A549 (cell line): ENCODE data around the gene PCNX4. TPM values are rescaled to one million over a fixed set of nuclear protein-coding genes. Genes with fewer than 3 reads are reported as not detected.

Experiments used
- ATAC-seq, 2 experiments: fragments of 200-7000 bp in 1 of 2; fragments of >200 bp in 1 of 2; cut with Nextera tagmentation in 1 of 2; cut with Tn5 transposase in 1 of 2; 3 replicates each; pipeline versions ENCODE4 v1.8.0 to v1.9.1; 2018 to 2020; ENCODE audit warnings: mild to moderate bottlenecking in 1 of 2, moderate library complexity in 1 of 2
- CTCF ChIA-PET: fragments of 300-600 bp; sonication (Branson Sonifier 250); formaldehyde crosslinking; extraction: SDS; loops from one replicate; lab custom pipeline; 2021; ENCODE audit warnings: antibody characterized with exemption, inconsistent platforms; lab: Yijun Ruan, JAX
- POLR2A ChIA-PET: fragments of 350-600 bp; formaldehyde crosslinking; extraction: SDS; loops from one replicate; lab custom pipeline; 2021; ENCODE audit warnings: antibody characterized with exemption, inconsistent platforms; lab: Yijun Ruan, JAX
- DNase-seq, 2 experiments: peaks; one replicate each; pipeline versions ENCODE4 v3.0.0 to v3.0.0-alpha.2; 2011 to 2016; ENCODE audit warnings: low read depth in 1 of 2, low spot score in 1 of 2
- FAIRE-seq: peaks from 2 replicates; lab custom pipeline; 2011; peaks lifted over from hg19 to GRCh38; lab: Jason Lieb, UNC
- H3K27ac ChIP-seq, 2 experiments: fragments of >200 bp; sonication (Bioruptor Twin); formaldehyde crosslinking; 3 replicates each; pipeline ENCODE4 v1.5.1; 2016 to 2017
- H3K4me1 ChIP-seq: fragments of >200 bp; sonication (Bioruptor Twin); formaldehyde crosslinking; 3 replicates; pipeline ENCODE4 v1.6.1; 2016
- H3K4me2 ChIP-seq: fragments of >200 bp; sonication (Bioruptor Twin); formaldehyde crosslinking; 3 replicates; pipeline ENCODE4 v1.6.1; 2016
- H3K4me3 ChIP-seq: fragments of >200 bp; sonication (Bioruptor Twin); formaldehyde crosslinking; 3 replicates; pipeline ENCODE4 v1.5.1; 2016
- H3K9me3 ChIP-seq: fragments of >200 bp; sonication (Bioruptor Twin); formaldehyde crosslinking; 3 replicates; pipeline ENCODE4 v1.6.1; 2016
- CBX2 ChIP-seq: fragments of 200-600 bp; sonication (generic); IDR thresholded peaks from 2 replicates; pipeline ENCODE4 v1.6.1; 2016; ENCODE audit warnings: low read depth, mild to moderate bottlenecking, borderline replicate concordance
- CBX8 ChIP-seq: fragments of 200-600 bp; sonication (generic); IDR thresholded peaks from 2 replicates; pipeline ENCODE4 v1.6.1; 2016
- CEBPB ChIP-seq, 2 experiments: fragments of >200 bp in 1 of 2; sonication (Bioruptor Twin) in 1 of 2; formaldehyde crosslinking in 1 of 2; IDR thresholded peaks; 2 replicates each; pipeline ENCODE4 v1.6.1; 2012 to 2016
- CHD4 ChIP-seq: fragments of 200-600 bp; sonication (generic); IDR thresholded peaks from 2 replicates; pipeline ENCODE4 v1.6.1; 2016; ENCODE audit warnings: antibody characterized with exemption, mild to moderate bottlenecking, borderline replicate concordance
- EHF ChIP-seq: fragments of 250-450 bp; sonication (Bioruptor Pico); IDR thresholded peaks from 2 replicates; pipeline ENCODE4 v1.5.0; 2020; ENCODE audit warnings: mild to moderate bottlenecking
- EP300 ChIP-seq, 2 experiments: fragments of >200 bp; sonication (Bioruptor Twin); formaldehyde crosslinking; IDR thresholded peaks; 2 replicates in 1 of 2; 3 replicates in 1 of 2; pipeline ENCODE4 v1.6.1; 2016 to 2017
- FOSL2 ChIP-seq, 2 experiments: fragments of 450-650 bp in 1 of 2; fragments of >200 bp in 1 of 2; sonication (Bioruptor Twin) in 1 of 2; formaldehyde crosslinking; IDR thresholded peaks; 2 replicates each; pipeline versions ENCODE4 v1.5.0 to v1.6.1; 2016 to 2020; ENCODE audit warnings: mild to moderate bottlenecking in 1 of 2, moderate library complexity in 1 of 2
- HDAC2 ChIP-seq: fragments of 200-600 bp; sonication (generic); IDR thresholded peaks from 2 replicates; pipeline ENCODE4 v1.6.1; 2016
- KDM5A ChIP-seq: fragments of 200-600 bp; sonication (generic); IDR thresholded peaks from 2 replicates; pipeline ENCODE4 v1.6.1; 2016; ENCODE audit warnings: antibody characterized with exemption, mild to moderate bottlenecking
- MAZ ChIP-seq: fragments of 150-350 bp; IDR thresholded peaks from 2 replicates; pipeline ENCODE4 v1.6.1; 2014; ENCODE audit warnings: antibody characterized with exemption, low read depth, low read length, borderline replicate concordance
- MYC ChIP-seq: IDR thresholded peaks from 2 replicates; pipeline ENCODE4 v1.6.1; 2012; ENCODE audit warnings: mild to moderate bottlenecking, inconsistent platforms, low read length, improper control_type of control experiment, borderline replicate concordance
- POLR2AphosphoS2 ChIP-seq: conservative IDR thresholded peaks from 2 replicates; pipeline ENCODE4 v1.6.1; 2012; ENCODE audit warnings: low read length, improper control_type of control experiment, inconsistent platforms
- RAD21 ChIP-seq, 2 experiments: fragments of >200 bp in 1 of 2; sonication (Bioruptor Twin) in 1 of 2; formaldehyde crosslinking in 1 of 2; IDR thresholded peaks in 1 of 2; conservative IDR thresholded peaks in 1 of 2; 2 replicates in 1 of 2; 3 replicates in 1 of 2; pipeline ENCODE4 v1.6.1; 2012 to 2018; ENCODE audit warnings: inconsistent platforms in 1 of 2
- RARB ChIP-seq: fragments of 250-450 bp; sonication (Bioruptor Pico); IDR thresholded peaks from 2 replicates; pipeline ENCODE4 v1.8.0; 2021; ENCODE audit warnings: mild to moderate bottlenecking, moderate library complexity
- RCOR1 ChIP-seq: fragments of 150-350 bp; IDR thresholded peaks from 2 replicates; pipeline ENCODE4 v1.6.1; 2014; ENCODE audit warnings: antibody characterized with exemption, low read length, low read depth
- RFX5 ChIP-seq: fragments of 450-650 bp; IDR thresholded peaks from 2 replicates; pipeline ENCODE4 v1.7.1; 2014; ENCODE audit warnings: antibody characterized with exemption, mild to moderate bottlenecking, moderate library complexity
- SMC3 ChIP-seq: fragments of >200 bp; sonication (Bioruptor Twin); formaldehyde crosslinking; IDR thresholded peaks from 3 replicates; pipeline ENCODE4 v1.6.1; 2018; ENCODE audit warnings: inconsistent platforms
- SREBF2 ChIP-seq: fragments of 450-650 bp; IDR thresholded peaks from 2 replicates; pipeline ENCODE4 v1.6.1; 2014; ENCODE audit warnings: mild to moderate bottlenecking, moderate library complexity
- ZFP36 ChIP-seq: fragments of 450-650 bp; IDR thresholded peaks from 2 replicates; pipeline ENCODE4 v1.6.1; 2014; ENCODE audit warnings: borderline replicate concordance; ENCODE audit not compliant: partially characterized antibody
- WGBS: methylation state at CpG from one replicate; pipeline ENCODE4 v1.1.6; 2017; ENCODE audit errors: missing lambda C conversion rate; 5-methylcytosine and 5-hydroxymethylcytosine counted together
- polyA plus RNA-seq, 4 experiments: library from polyadenylated mRNA; depleted of rRNA in 3 of 4; stranded (reverse); fragments of >200 nt; fragmentation: RNase III in 1 of 4; extraction: RNeasy Plus Mini Kit Qiagen cat#74134 plus additional on column Dnase treatment in 1 of 4; gene quantifications; 2 replicates in 3 of 4; 3 replicates in 1 of 4; pipeline ENCODE4 v1.2.3, GENCODE V29; 2011 to 2017
- TF ChIP-seq, protein P1 (sequence below): fragments of 250-450 bp; sonication (Bioruptor Pico); IDR thresholded peaks from 2 replicates; pipeline ENCODE4 v1.5.0; 2021; ENCODE audit warnings: mild to moderate bottlenecking, moderate library complexity, borderline replicate concordance
- TF ChIP-seq, protein P2 (sequence below): IDR thresholded peaks from 2 replicates; pipeline ENCODE4 v1.6.1; 2012
- TF ChIP-seq, protein P3 (sequence below): fragments of 250-450 bp; sonication (Bioruptor Pico); IDR thresholded peaks from 2 replicates; pipeline ENCODE4 v1.5.0; 2020; ENCODE audit warnings: low read depth, mild to moderate bottlenecking, moderate library complexity
- TF ChIP-seq, protein P4 (sequence below): fragments of >200 bp; sonication (Bioruptor Twin); formaldehyde crosslinking; IDR thresholded peaks from 2 replicates; pipeline ENCODE4 v1.6.1; 2016
- TF ChIP-seq, protein P5 (sequence below): fragments of >200 bp; sonication (Bioruptor Twin); formaldehyde crosslinking; IDR thresholded peaks from 3 replicates; pipeline ENCODE4 v1.5.1; 2016

The PCNX4 gene
- polyA plus RNA-seq, 2 of the 4 experiments (the other 2 are of a cell fraction) = 24.2 to 51.0 TPM

DNA sequence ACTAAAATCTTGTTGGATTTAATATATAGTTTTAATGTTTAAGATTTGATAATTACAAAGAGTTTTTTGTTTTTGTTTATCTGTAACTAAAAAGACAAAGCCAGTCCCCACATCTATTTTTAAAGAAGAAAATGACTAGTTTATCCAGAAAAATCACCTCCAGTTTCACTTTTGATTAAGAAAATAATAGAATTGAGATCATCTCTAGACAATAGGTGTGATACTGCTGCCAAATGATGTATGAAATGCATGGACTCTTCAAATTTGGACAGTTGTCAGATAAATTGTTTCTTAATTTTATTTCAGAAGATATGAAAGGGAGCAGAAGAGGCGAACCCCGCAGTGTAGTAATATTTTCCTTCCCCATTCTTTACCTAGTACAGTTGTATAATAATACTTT, 20.0 kb downstream of the PCNX4 start:
- ChIA-PET CTCF (no interaction called here), POLR2A (no interaction called here)
- Histone ChIP-seq H3K9me3 (no peaks in the 10 kb centered on the region), H3K4me3 (no peak overlapping the region), H3K4me1 (no peaks in the 10 kb centered on the region), H3K27ac (no peak overlapping the region), H3K4me2 (no peak overlapping the region)
- no peak for FAIRE-seq
- 97% methylated on average over 2 of the region's 2 CpGs for WGBS
- TF ChIP-seq RFX5 (no peak), RCOR1 (no peak), HDAC2 (no peak), SREBF2 (no peak), CBX2 (no peak), KDM5A (no peak), CBX8 (no peak), SMC3 (no peak), POLR2AphosphoS2 (no peak), EHF (CRISPR knock-in tag) (no peak)
- TF ChIP-seq, protein P1, sequence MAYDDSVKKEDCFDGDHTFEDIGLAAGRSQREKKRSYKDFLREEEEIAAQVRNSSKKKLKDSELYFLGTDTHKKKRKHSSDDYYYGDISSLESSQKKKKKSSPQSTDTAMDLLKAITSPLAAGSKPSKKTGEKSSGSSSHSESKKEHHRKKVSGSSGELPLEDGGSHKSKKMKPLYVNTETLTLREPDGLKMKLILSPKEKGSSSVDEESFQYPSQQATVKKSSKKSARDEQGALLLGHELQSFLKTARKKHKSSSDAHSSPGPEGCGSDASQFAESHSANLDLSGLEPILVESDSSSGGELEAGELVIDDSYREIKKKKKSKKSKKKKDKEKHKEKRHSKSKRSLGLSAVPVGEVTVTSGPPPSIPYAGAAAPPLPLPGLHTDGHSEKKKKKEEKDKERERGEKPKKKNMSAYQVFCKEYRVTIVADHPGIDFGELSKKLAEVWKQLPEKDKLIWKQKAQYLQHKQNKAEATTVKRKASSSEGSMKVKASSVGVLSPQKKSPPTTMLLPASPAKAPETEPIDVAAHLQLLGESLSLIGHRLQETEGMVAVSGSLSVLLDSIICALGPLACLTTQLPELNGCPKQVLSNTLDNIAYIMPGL (CRISPR knock-in tag) = no peak
- TF ChIP-seq, protein P2, sequence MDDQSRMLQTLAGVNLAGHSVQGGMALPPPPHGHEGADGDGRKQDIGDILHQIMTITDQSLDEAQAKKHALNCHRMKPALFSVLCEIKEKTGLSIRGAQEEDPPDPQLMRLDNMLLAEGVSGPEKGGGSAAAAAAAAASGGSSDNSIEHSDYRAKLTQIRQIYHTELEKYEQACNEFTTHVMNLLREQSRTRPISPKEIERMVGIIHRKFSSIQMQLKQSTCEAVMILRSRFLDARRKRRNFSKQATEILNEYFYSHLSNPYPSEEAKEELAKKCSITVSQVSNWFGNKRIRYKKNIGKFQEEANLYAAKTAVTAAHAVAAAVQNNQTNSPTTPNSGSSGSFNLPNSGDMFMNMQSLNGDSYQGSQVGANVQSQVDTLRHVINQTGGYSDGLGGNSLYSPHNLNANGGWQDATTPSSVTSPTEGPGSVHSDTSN = no peak
- TF ChIP-seq, protein P3, sequence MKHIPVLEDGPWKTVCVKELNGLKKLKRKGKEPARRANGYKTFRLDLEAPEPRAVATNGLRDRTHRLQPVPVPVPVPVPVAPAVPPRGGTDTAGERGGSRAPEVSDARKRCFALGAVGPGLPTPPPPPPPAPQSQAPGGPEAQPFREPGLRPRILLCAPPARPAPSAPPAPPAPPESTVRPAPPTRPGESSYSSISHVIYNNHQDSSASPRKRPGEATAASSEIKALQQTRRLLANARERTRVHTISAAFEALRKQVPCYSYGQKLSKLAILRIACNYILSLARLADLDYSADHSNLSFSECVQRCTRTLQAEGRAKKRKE (CRISPR knock-in tag) = no peak
- no peak for ATAC-seq
- no peak for DNase-seq

DNA sequence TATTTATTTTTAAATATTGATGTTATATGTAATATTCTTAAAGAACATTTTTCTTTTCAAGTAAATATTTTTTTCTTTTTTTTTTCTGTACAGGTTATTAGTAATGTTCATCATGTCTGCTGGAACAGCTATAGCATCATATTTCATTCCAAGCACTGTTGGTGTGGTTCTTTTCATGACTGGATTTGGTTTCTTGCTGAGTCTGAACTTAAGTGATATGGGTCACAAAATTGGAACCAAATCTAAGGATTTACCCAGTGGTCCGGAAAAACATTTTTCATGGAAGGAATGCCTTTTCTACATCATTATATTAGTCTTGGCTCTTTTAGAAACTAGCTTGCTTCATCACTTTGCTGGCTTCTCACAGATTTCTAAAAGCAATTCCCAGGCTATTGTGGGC, 23.2 kb downstream of the PCNX4 start:
- H3K27ac ChIP-seq = no peak overlapping the region
- ATAC-seq = no peak

DNA sequence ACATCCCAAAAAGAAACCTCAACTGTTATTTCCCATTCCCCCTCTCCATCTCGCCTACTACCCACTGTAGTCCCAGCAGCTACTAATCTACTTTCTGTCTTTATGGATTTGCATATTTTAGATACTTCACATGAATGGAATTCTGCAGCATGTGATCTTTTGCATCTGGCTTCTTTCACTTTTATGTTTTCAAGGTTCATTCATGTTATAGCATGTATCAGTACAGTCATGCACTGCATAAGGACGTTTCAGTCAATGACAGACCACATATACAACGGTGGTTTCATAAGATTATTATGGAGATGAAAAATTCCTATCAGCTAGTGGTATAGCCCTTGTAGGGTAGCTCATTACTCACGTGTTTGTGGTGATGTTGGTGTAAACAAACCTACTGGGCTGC, 24.5 kb downstream of the PCNX4 start:
- ChIA-PET CTCF (interaction anchor here (1.0 kb wide), 1 partner anchor 67 kb away, joined by 3 read pairs; no protein-coding TSS in a partner anchor), POLR2A (no interaction called here)
- TF ChIP-seq MAZ = no peak
- no peak for TF ChIP-seq RAD21 (conservative IDR thresholded peaks at IDR 0.05 in 1 of 2, IDR thresholded peaks at IDR 0.05 in 1 of 2)
- no peak for TF ChIP-seq CEBPB (IDR thresholded peaks at IDR 0.05)
- TF ChIP-seq FOSL2 (IDR thresholded peaks at IDR 0.05) = no peak
- TF ChIP-seq FOSL2 (CRISPR knock-in tag; IDR thresholded peaks at IDR 0.05) = no peak
- no peak for TF ChIP-seq RARB (CRISPR knock-in tag)
- TF ChIP-seq CHD4 = no peak
- TF ChIP-seq ZFP36 = no peak
- TF ChIP-seq CBX8 = no peak
- TF ChIP-seq, protein P4, sequence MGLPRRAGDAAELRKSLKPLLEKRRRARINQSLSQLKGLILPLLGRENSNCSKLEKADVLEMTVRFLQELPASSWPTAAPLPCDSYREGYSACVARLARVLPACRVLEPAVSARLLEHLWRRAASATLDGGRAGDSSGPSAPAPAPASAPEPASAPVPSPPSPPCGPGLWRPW = no peak
- no peak for TF ChIP-seq EP300 (IDR thresholded peaks at IDR 0.05)
- FAIRE-seq (no peak), DNase-seq (no peak), ATAC-seq (no peak)
- Histone ChIP-seq H3K4me2 (no peak overlapping the region), H3K9me3 (no peaks in the 10 kb centered on the region), H3K4me1 (no peaks in the 10 kb centered on the region), H3K4me3 (no peak overlapping the region), H3K27ac (no peak overlapping the region)
- 69% methylated on average over 4 of the region's 4 CpGs for WGBS

More for the DNA sequence above, 23.2 kb downstream of the PCNX4 start:
- no peak overlapping the region for H3K4me3 ChIP-seq
- H3K4me1 ChIP-seq = no peaks in the 10 kb centered on the region
- FAIRE-seq (no peak), DNase-seq (no peak)
- no peaks in the 10 kb centered on the region for H3K9me3 ChIP-seq
- no peak overlapping the region for H3K4me2 ChIP-seq
- WGBS = 0% methylated on average over 1 of the region's 1 CpG
- POLR2A ChIA-PET = no interaction called here
- CTCF ChIA-PET = interaction anchor here (0.9 kb wide), 1 partner anchor 52 kb away, joined by 3 read pairs; no protein-coding TSS in a partner anchor
- no peak for TF ChIP-seq CHD4
- TF ChIP-seq, protein P5, sequence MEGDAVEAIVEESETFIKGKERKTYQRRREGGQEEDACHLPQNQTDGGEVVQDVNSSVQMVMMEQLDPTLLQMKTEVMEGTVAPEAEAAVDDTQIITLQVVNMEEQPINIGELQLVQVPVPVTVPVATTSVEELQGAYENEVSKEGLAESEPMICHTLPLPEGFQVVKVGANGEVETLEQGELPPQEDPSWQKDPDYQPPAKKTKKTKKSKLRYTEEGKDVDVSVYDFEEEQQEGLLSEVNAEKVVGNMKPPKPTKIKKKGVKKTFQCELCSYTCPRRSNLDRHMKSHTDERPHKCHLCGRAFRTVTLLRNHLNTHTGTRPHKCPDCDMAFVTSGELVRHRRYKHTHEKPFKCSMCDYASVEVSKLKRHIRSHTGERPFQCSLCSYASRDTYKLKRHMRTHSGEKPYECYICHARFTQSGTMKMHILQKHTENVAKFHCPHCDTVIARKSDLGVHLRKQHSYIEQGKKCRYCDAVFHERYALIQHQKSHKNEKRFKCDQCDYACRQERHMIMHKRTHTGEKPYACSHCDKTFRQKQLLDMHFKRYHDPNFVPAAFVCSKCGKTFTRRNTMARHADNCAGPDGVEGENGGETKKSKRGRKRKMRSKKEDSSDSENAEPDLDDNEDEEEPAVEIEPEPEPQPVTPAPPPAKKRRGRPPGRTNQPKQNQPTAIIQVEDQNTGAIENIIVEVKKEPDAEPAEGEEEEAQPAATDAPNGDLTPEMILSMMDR = no peak
- no peak for TF ChIP-seq MYC
